Kidney (tissue), 14 donors: ENCODE data around the gene MSL3. TPM values are rescaled to one million over a fixed set of nuclear protein-coding genes. Genes with fewer than 3 reads are reported as not detected.

Source experiments
- DNase-seq, 5 donors: peaks; one replicate each; pipeline ENCODE4 v3.0.0-alpha.2; 2013 to 2020
- FAIRE-seq: peaks from 2 replicates; lab custom pipeline; 2012; peaks lifted over from hg19 to GRCh38; lab: Jason Lieb, UNC
- H3K27ac ChIP-seq, 2 donors: one replicate each; pipeline ENCODE4 v1.7.0; 2013; ENCODE audit warnings: low read depth in 2 of 2, low read length in 2 of 2, inconsistent platforms in 1 of 2
- H3K27me3 ChIP-seq: one replicate; pipeline ENCODE4 v1.7.1; 2013; ENCODE audit warnings: low read length, inconsistent platforms; ENCODE audit not compliant: control insufficient read depth, insufficient read depth
- H3K36me3 ChIP-seq, 3 donors: one replicate each; pipeline versions ENCODE4 v1.7.0 to v1.7.1; 2013; ENCODE audit warnings: low read length in 3 of 3, control low read depth in 1 of 3, inconsistent platforms in 1 of 3; ENCODE audit not compliant: insufficient read depth in 3 of 3, control insufficient read depth in 2 of 3
- H3K4me1 ChIP-seq, 3 donors: one replicate each; pipeline versions ENCODE4 v1.7.0 to v1.7.1; 2013; ENCODE audit warnings: low read length in 3 of 3, inconsistent platforms in 1 of 3, low read depth in 1 of 3; ENCODE audit not compliant: control insufficient read depth in 2 of 3, insufficient read depth in 2 of 3
- H3K4me3 ChIP-seq, 3 donors: one replicate each; pipeline versions ENCODE4 v1.7.0 to v1.8.1; 2013; ENCODE audit warnings: low read length in 3 of 3, control low read depth in 1 of 3, inconsistent platforms in 1 of 3
- H3K9ac ChIP-seq, 3 donors: one replicate each; pipeline versions ENCODE4 v1.7.0 to v1.7.1; 2013; ENCODE audit warnings: low read length in 3 of 3, control low read depth in 1 of 3, inconsistent platforms in 1 of 3
- H3K9me3 ChIP-seq, 3 donors: one replicate each; pipeline versions ENCODE4 v1.7.0 to v1.7.1; 2013; ENCODE audit warnings: low read length in 3 of 3, control low read depth in 1 of 3, inconsistent platforms in 1 of 3; ENCODE audit not compliant: control insufficient read depth in 2 of 3, insufficient read depth in 1 of 3
- intact Hi-C: fragments of 100-400 bp; cut with DNase I; formaldehyde crosslinking; loops from one replicate; pipeline ENCODE4 v1.11.1; 2022
- polyA plus RNA-seq: library from polyadenylated mRNA; stranded (reverse); fragments of 350-450 nt; fragmentation: Illumina TruSeq; extraction: RNeasy Lipid Tissue Mini Kit (QIAGEN cat#74804); gene quantifications from one replicate; pipeline ENCODE4 v1.2.3, GENCODE V29; 2014; ENCODE audit warnings: low read depth, low replicate concordance; ENCODE audit not compliant: insufficient read depth
- total RNA-seq: library from RNA; stranded (reverse); fragmentation: NEBNext Ultra II Directional; extraction: Animal tissue kit (Norgen Biotek cat#: 25700); gene quantifications from one replicate; pipeline ENCODE4 v1.2.1, GENCODE V29; 2021
- TF ChIP-seq, protein P1 (sequence below): IDR thresholded peaks from 3 replicates; pipeline ENCODE4 v1.5.1; 2012; ENCODE audit warnings: mild to moderate bottlenecking, moderate library complexity, borderline replicate concordance; ENCODE audit not compliant: insufficient read depth; ENCODE audit errors: extremely low read depth
- donor health status: control.
- donor health status: control.
- donor health status: control.
- donor health status: control.
- donor health status: control.
- donor health status: DM: yes; HTN: yes; CAD: no.
- donor health status: Normal renal cell carcinoma (clear cell type).

MSL3 gene
- total and polyA plus RNA-seq, 2 donors from 2014 or later: 16.3 to 27.1 TPM

DNA sequence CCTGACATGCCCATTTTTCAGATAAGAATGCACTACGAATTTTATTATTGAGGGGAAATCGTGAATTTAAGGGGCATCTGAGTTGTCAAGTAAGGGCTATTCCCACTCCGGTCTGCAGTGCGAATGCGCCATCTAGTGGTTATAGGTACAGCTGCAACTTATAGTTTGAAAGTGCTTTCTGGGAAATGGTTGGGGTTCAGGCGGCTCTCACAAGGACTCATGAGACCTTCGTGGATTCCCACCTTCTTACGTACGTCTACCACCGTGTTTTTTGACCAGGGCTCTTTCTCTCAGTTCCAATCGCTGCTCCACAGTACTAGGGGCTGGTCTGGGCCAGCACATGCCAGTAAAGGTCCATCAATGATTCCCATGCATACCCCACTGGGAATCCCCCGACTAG is 12.3 kb downstream of the MSL3 start:
- TF ChIP-seq, protein P1, sequence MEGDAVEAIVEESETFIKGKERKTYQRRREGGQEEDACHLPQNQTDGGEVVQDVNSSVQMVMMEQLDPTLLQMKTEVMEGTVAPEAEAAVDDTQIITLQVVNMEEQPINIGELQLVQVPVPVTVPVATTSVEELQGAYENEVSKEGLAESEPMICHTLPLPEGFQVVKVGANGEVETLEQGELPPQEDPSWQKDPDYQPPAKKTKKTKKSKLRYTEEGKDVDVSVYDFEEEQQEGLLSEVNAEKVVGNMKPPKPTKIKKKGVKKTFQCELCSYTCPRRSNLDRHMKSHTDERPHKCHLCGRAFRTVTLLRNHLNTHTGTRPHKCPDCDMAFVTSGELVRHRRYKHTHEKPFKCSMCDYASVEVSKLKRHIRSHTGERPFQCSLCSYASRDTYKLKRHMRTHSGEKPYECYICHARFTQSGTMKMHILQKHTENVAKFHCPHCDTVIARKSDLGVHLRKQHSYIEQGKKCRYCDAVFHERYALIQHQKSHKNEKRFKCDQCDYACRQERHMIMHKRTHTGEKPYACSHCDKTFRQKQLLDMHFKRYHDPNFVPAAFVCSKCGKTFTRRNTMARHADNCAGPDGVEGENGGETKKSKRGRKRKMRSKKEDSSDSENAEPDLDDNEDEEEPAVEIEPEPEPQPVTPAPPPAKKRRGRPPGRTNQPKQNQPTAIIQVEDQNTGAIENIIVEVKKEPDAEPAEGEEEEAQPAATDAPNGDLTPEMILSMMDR: peak; percentile 72
- intact Hi-C loops: no loop called here
- H3K9me3 ChIP-seq: no peaks in the 10 kb centered on the region
- no peaks in the 10 kb centered on the region for H3K4me1 ChIP-seq
- no peak overlapping the region for H3K9ac ChIP-seq
- H3K4me3 ChIP-seq: no peak overlapping the region
- DNase-seq: peak in 4 of 5 donors; percentile 34 to 69 (median 49)
- peaks cover 0 to 2% (median 0%) of the 10 kb centered on the region in 3 donors for H3K36me3 ChIP-seq
- H3K27ac ChIP-seq: no peak overlapping the region
- H3K27me3 ChIP-seq: no peaks in the 10 kb centered on the region
- no peak for FAIRE-seq

DNA sequence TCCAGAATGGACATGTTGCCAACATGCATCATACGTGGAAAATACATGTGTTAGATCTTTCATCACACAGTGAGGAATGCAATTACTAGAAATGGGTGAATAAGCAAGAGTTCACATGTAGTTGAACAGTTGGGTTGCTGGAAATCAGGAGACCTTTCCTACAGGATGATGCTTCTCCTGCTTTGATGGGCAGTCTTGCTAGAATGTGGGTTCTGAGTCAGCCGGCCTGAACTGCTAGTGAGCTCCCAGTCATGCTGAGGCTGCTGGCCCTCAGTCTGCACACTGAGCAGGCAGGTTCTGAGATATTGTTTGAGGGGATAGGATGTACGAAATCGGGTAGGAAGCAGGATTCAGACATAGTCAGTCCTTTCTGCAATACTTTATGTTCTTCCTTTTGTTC is 20.2 kb downstream of the MSL3 start:
- DNase-seq (no peak), FAIRE-seq (no peak)
- intact Hi-C loops: no loop called here
- Histone ChIP-seq H3K9me3 (no peaks in the 10 kb centered on the region), H3K4me1 (no peaks in the 10 kb centered on the region), H3K27ac (no peak overlapping the region), H3K27me3 (no peaks in the 10 kb centered on the region), H3K36me3 (peaks cover 0 to 3% (median 0%) of the 10 kb centered on the region in 3 donors), H3K4me3 (no peak overlapping the region), H3K9ac (no peak overlapping the region)
- TF ChIP-seq, protein P1: no peak

DNA sequence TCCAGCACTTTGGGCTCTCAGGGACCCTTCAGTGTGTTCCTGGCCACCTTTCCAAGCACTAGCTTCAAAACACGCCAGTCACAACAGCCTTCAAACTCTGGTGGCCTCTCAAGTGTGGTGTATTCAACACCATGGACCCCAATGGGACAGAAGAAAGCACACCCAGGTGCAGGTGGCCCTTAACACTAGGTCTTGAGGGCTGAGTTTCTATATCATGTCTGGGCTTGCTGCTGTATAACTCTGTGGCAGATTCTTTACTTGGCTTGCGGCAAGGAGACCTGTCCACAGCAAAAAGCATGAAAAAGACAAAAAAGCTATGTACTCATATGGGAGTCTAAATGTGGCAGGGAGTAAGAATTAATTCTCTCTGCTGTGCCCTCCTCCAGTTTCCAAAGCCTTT is 23.1 kb downstream of the MSL3 start:
- no peak for DNase-seq
- Histone ChIP-seq H3K36me3 (no peaks in the 10 kb centered on the region), H3K4me1 (no peaks in the 10 kb centered on the region), H3K9ac (no peak overlapping the region), H3K9me3 (no peaks in the 10 kb centered on the region), H3K27ac (no peak overlapping the region), H3K27me3 (peaks cover 3% of the 10 kb centered on the region), H3K4me3 (no peak overlapping the region)
- FAIRE-seq: no peak
- intact Hi-C loops: no loop called here
- TF ChIP-seq, protein P1: no peak
